Upper lobe of left lung (tissue), 6 donors: ENCODE data around the gene S100A6. TPM values are rescaled to one million over a fixed set of nuclear protein-coding genes. Genes with fewer than 3 reads are reported as not detected.

ENCODE experiments used
- ATAC-seq, 2 donors: fragments of 200-7000 bp; cut with Tn5 transposase; one replicate each; pipeline ENCODE4 v1.9.1; 2022; ENCODE audit warnings: mild to moderate bottlenecking in 2 of 2, moderate library complexity in 2 of 2; ENCODE audit not compliant: low FRiP score in 2 of 2
- DNase-seq, 2 donors: peaks; one replicate each; pipeline ENCODE4 v3.0.0-alpha.2; 2019 to 2020
- H3K27ac ChIP-seq, 4 donors: fragments of 200-600 bp; sonication (generic); one replicate each; pipeline ENCODE4 v1.5.1; 2016 to 2019
- H3K27me3 ChIP-seq, 4 donors: fragments of 200-600 bp; sonication (generic); one replicate each; pipeline ENCODE4 v1.5.1; 2017 to 2019
- H3K36me3 ChIP-seq, 4 donors: fragments of 200-600 bp; sonication (generic); one replicate each; pipeline ENCODE4 v1.5.1; 2016 to 2019
- H3K4me1 ChIP-seq, 4 donors: fragments of 200-600 bp; sonication (generic); one replicate each; pipeline ENCODE4 v1.5.1; 2018 to 2019
- H3K4me3 ChIP-seq, 4 donors: fragments of 200-600 bp; sonication (generic); one replicate each; pipeline ENCODE4 v1.5.1; 2017 to 2019; ENCODE audit warnings: mild to moderate bottlenecking in 2 of 4, moderate library complexity in 1 of 4
- H3K9me3 ChIP-seq, 4 donors: fragments of 200-600 bp; sonication (generic); one replicate each; pipeline ENCODE4 v1.5.1; 2018 to 2019
- CTCF ChIP-seq, 6 experiments: fragments of 450-650 bp in 4 of 6; fragments of 200-600 bp in 2 of 6; sonication (generic) in 2 of 6; IDR thresholded peaks; one replicate each; pipeline ENCODE4 v1.5.1; 2016 to 2019; ENCODE audit warnings: antibody characterized with exemption in 6 of 6
- EP300 ChIP-seq, 4 donors: sonication (generic); formaldehyde crosslinking; IDR thresholded peaks; one replicate each; pipeline ENCODE4 v1.5.1; 2017; ENCODE audit warnings: antibody characterized with exemption in 4 of 4, control low read depth in 2 of 4
- POLR2A ChIP-seq, 4 donors: fragments of 450-650 bp; IDR thresholded peaks; one replicate each; pipeline ENCODE4 v1.5.1; 2016 to 2017; ENCODE audit warnings: antibody characterized with exemption in 4 of 4, mild to moderate bottlenecking in 2 of 4
- POLR2AphosphoS5 ChIP-seq, 2 donors: sonication (generic); formaldehyde crosslinking; IDR thresholded peaks; one replicate each; pipeline ENCODE4 v1.5.1; 2017; ENCODE audit warnings: antibody characterized with exemption in 2 of 2
- WGBS, 2 donors: methylation state at CpG; one replicate each; pipeline ENCODE4 v1.1.5; 2017 to 2018; 5-methylcytosine and 5-hydroxymethylcytosine counted together
- total RNA-seq, 6 donors: library from RNA; depleted of rRNA in 4 of 6; stranded (reverse); fragments of >200 nt in 4 of 6; gene quantifications; one replicate each; pipeline versions ENCODE4 v1.1.0 to v1.2.1, GENCODE V29; 2016 to 2021
- donor health status: DM: no; HTN: no; CAD: no; lungs with moderate emphysema.
- donor health status: DM: no; HTN: yes; CAD: no; lungs with severe emphysema.

The S100A6 gene
- total RNA-seq, 6 donors from 2014 or later = 399 to 1,595 (median 925) TPM

- no peak overlapping the region for H3K4me3 ChIP-seq
- 91 to 97% methylated on average over 3 of the region's 3 CpGs for WGBS, 2 donors
- H3K27ac ChIP-seq = no peak overlapping the region
- H3K4me1 ChIP-seq = peaks cover 15 to 19% (median 18%) of the 10 kb centered on the region in 4 donors
- H3K36me3 ChIP-seq = no peaks in the 10 kb centered on the region
- no peaks in the 10 kb centered on the region for H3K27me3 ChIP-seq
- TF ChIP-seq POLR2AphosphoS5 (IDR thresholded peaks at IDR 0.05) (no peak), CTCF (IDR thresholded peaks at IDR 0.05) (no peak), EP300 (IDR thresholded peaks at IDR 0.05) (no peak), POLR2A (IDR thresholded peaks at IDR 0.05) (no peak)
- no peaks in the 10 kb centered on the region for H3K9me3 ChIP-seq
- ATAC-seq = no peak
- DNase-seq = no peak
These were observed 22.1 kb upstream of the S100A6 start for GRCh38 chr1:153557877-153558276.

DNA sequence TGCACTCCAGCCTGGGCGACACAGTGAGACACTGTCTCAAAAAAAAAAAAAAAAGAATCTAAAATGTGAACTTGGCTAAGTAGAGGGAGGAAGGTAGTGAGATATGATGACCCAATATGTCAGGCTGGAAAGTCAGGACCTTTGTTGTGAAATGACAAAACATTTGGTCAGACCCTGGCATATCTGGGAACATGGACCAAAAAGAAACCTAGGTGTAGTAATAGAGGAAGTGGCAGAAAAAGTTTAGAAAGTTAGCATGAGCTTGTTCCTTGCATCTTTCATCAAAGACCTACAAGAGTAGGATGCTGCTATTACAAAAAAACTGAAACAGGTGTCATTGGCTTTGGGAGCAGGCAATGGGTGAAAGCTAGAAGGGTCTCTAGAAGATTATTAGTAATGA, 20.6 kb upstream of the S100A6 start:
- Histone ChIP-seq H3K27ac (no peak overlapping the region), H3K9me3 (no peaks in the 10 kb centered on the region), H3K4me1 (peaks cover 15 to 30% (median 25%) of the 10 kb centered on the region in 4 donors), H3K27me3 (no peaks in the 10 kb centered on the region), H3K36me3 (no peaks in the 10 kb centered on the region), H3K4me3 (no peak overlapping the region)
- no peak for ATAC-seq
- no peak for DNase-seq
- WGBS, 2 donors = 92% methylated on average over 1 of the region's 1 CpG
- TF ChIP-seq EP300 (IDR thresholded peaks at IDR 0.05) (no peak), CTCF (IDR thresholded peaks at IDR 0.05) (no peak), POLR2A (IDR thresholded peaks at IDR 0.05) (no peak), POLR2AphosphoS5 (IDR thresholded peaks at IDR 0.05) (no peak)

- Histone ChIP-seq H3K27ac (peak overlapping the region; percentile 58 to 87 (median 65)), H3K27me3 (no peaks in the 10 kb centered on the region), H3K36me3 (no peaks in the 10 kb centered on the region), H3K4me1 (peaks cover 27 to 52% (median 45%) of the 10 kb centered on the region in 4 donors), H3K4me3 (no peak overlapping the region), H3K9me3 (no peaks in the 10 kb centered on the region)
- WGBS, 2 donors = 37 to 48% methylated on average over 2 of the region's 2 CpGs
- ATAC-seq = peak in 1 of 2 donors; percentile 27
- no peak for DNase-seq
- TF ChIP-seq EP300 (IDR thresholded peaks at IDR 0.05) (no peak), POLR2A (IDR thresholded peaks at IDR 0.05) (no peak), POLR2AphosphoS5 (IDR thresholded peaks at IDR 0.05) (no peak), CTCF (IDR thresholded peaks at IDR 0.05) (no peak)
These were observed 18.2 kb upstream of the S100A6 start for GRCh38 chr1:153553830-153554541.

GRCh38 chr1:153553096-153553495, 17.3 kb upstream of the S100A6 start:
- DNase-seq (no peak), ATAC-seq (no peak)
- no peak overlapping the region for H3K4me3 ChIP-seq
- H3K27me3 ChIP-seq = no peaks in the 10 kb centered on the region
- peaks cover 34 to 61% (median 52%) of the 10 kb centered on the region in 4 donors for H3K4me1 ChIP-seq
- H3K36me3 ChIP-seq = no peaks in the 10 kb centered on the region
- 92 to 95% methylated on average over 12 of the region's 12 CpGs for WGBS, 2 donors
- H3K9me3 ChIP-seq = no peaks in the 10 kb centered on the region
- peak overlapping the region; percentile 58 to 87 (median 65) for H3K27ac ChIP-seq
- TF ChIP-seq POLR2A (IDR thresholded peaks at IDR 0.05) (no peak), CTCF (IDR thresholded peaks at IDR 0.05) (no peak), EP300 (IDR thresholded peaks at IDR 0.05) (no peak), POLR2AphosphoS5 (IDR thresholded peaks at IDR 0.05) (no peak)

DNA sequence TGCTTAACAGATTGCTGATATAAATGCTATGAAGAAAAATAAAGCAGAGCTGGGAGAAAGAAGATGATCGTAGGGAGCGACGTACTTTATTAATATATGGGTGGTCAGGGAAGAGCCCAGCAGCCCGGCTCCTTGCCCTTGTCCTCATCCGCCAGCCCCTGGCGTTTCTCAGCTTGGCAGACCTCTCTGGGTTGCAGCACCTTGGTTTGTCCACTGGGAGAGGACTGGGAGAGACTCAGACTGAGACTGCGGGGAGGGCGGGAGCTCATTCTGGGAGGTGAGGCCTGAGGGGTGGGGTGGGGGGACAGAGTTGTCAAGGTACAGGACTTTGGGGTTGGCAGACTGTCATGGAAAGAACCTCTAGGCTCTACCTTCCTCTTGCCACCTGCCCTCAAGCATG, 16.5 kb upstream of the S100A6 start:
- Histone ChIP-seq H3K27me3 (no peaks in the 10 kb centered on the region), H3K4me1 (peaks cover 41 to 69% (median 58%) of the 10 kb centered on the region in 4 donors), H3K36me3 (no peaks in the 10 kb centered on the region), H3K27ac (peak overlapping the region in 3 of 4 donors; percentile 58 to 87 (median 69)), H3K9me3 (no peaks in the 10 kb centered on the region), H3K4me3 (no peak overlapping the region)
- no peak for DNase-seq
- TF ChIP-seq CTCF (IDR thresholded peaks at IDR 0.05) = peak in 1 of 6 experiments; percentile 21
- TF ChIP-seq EP300 (IDR thresholded peaks at IDR 0.05) = no peak
- WGBS, 2 donors = 72 to 89% methylated on average over 8 of the region's 8 CpGs
- no peak for ATAC-seq
